ENCODE measurements around the gene ITPK1.

GRCh38 chr14:93040443-93040842, 75.3 kb downstream of the ITPK1 start:
- TF ChIP-seq CTCF (conservative IDR thresholded peaks at IDR 0.05) (no peak), EZH2 (IDR thresholded peaks at IDR 0.05; ENCODE audit: low read depth) (no peak)
